ENCODE measurements around the gene ABHD6. TPM values are rescaled to one million over a fixed set of nuclear protein-coding genes. Genes with fewer than 3 reads are reported as not detected.

Gene ABHD6
- total RNA-seq, 4 donors from 2014 or later = 35.6 to 39.8 (median 38.2) TPM

DNA sequence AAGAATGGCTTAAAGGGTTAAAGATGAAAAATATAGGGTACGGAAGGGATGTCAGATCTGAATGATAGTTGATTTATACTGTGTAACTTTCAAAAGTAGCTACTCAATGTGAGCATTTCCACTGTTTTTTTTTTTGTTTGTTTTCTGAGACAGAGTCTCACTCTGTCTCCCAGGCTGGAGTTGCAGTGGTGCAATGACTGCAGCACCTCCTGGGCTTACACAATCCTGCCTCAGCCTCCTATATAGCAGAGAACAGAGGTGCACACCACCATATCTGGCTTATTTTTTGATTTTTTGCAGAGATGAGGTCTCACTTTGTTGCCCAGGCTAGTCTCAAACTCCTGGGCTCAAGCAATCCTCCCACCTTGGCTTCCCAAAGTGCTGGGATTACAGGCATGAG lies 85.2 kb downstream of the ABHD6 start:
- no peak overlapping the region for H3K27ac ChIP-seq
- no peak for TF ChIP-seq EP300 (IDR thresholded peaks at IDR 0.05)
- TF ChIP-seq, protein P1, sequence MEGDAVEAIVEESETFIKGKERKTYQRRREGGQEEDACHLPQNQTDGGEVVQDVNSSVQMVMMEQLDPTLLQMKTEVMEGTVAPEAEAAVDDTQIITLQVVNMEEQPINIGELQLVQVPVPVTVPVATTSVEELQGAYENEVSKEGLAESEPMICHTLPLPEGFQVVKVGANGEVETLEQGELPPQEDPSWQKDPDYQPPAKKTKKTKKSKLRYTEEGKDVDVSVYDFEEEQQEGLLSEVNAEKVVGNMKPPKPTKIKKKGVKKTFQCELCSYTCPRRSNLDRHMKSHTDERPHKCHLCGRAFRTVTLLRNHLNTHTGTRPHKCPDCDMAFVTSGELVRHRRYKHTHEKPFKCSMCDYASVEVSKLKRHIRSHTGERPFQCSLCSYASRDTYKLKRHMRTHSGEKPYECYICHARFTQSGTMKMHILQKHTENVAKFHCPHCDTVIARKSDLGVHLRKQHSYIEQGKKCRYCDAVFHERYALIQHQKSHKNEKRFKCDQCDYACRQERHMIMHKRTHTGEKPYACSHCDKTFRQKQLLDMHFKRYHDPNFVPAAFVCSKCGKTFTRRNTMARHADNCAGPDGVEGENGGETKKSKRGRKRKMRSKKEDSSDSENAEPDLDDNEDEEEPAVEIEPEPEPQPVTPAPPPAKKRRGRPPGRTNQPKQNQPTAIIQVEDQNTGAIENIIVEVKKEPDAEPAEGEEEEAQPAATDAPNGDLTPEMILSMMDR (IDR thresholded peaks at IDR 0.05) = no peak
- no peak for TF ChIP-seq POLR2AphosphoS5 (IDR thresholded peaks at IDR 0.05)
- TF ChIP-seq POLR2A (IDR thresholded peaks at IDR 0.05) = no peak
- WGBS = 76% methylated on average over 1 of the region's 1 CpG

DNA sequence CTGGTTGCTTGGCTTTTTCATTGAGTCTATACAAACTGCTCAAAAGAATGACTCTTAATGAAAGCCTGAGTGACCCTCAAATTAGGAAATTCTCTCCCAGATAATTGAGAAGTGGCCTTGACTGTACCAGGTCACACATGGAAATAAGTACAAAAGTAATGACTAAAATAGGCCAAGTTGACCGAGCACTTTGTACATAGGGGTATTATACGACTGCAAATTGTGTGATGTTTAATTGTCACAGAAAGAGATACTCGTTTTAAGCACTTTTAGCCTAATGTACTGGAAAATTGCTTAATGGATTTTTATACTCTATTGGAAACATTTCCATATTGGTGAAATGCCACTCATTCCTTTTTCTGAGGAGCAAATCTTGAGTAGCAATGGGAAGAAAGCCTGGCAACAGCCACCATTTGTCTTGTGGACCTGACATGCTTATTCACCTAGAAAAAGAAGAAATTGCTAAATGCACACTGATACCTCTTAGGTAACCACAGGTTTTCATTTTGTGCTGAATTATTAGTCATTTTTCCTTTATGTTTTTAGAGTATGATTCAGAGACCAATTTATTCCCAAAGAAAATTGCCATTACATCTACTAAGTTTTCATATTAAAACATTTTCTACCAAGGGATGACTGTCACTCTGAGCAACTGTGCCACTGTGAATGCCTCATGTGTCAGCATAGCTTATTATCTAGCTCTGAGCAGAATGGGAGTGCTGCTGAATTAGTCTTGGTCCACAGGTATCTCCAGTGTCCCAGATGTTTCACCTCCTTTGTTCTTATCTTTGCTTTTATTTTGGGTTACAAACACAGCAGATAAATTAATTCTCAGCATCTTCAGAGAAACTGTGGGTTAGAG lies 86.2 kb downstream of the ABHD6 start:
- Histone ChIP-seq H3K27ac (no peak overlapping the region), H3K4me3 (no peak overlapping the region), H3K27me3 (no peaks in the 10 kb centered on the region), H3K4me1 (peaks cover 12% of the 10 kb centered on the region), H3K9me3 (no peaks in the 10 kb centered on the region), H3K36me3 (peaks cover 13% of the 10 kb centered on the region)
- DNase-seq (ENCODE audit: low spot score in 2 of 2) = no peak
- TF ChIP-seq EP300 (IDR thresholded peaks at IDR 0.05) (no peak), POLR2AphosphoS5 (IDR thresholded peaks at IDR 0.05) (no peak), POLR2A (IDR thresholded peaks at IDR 0.05) (no peak)
- TF ChIP-seq, protein P1 (IDR thresholded peaks at IDR 0.05) = no peak
- WGBS = 92% methylated on average over 3 of the region's 3 CpGs

More for the DNA sequence above, 85.2 kb downstream of the ABHD6 start:
- Histone ChIP-seq H3K27me3 (no peaks in the 10 kb centered on the region), H3K36me3 (peaks cover 22% of the 10 kb centered on the region), H3K4me1 (peaks cover 12% of the 10 kb centered on the region), H3K4me3 (no peak overlapping the region), H3K9me3 (no peaks in the 10 kb centered on the region)
- no peak for DNase-seq (ENCODE audit: low spot score in 2 of 2)

DNA sequence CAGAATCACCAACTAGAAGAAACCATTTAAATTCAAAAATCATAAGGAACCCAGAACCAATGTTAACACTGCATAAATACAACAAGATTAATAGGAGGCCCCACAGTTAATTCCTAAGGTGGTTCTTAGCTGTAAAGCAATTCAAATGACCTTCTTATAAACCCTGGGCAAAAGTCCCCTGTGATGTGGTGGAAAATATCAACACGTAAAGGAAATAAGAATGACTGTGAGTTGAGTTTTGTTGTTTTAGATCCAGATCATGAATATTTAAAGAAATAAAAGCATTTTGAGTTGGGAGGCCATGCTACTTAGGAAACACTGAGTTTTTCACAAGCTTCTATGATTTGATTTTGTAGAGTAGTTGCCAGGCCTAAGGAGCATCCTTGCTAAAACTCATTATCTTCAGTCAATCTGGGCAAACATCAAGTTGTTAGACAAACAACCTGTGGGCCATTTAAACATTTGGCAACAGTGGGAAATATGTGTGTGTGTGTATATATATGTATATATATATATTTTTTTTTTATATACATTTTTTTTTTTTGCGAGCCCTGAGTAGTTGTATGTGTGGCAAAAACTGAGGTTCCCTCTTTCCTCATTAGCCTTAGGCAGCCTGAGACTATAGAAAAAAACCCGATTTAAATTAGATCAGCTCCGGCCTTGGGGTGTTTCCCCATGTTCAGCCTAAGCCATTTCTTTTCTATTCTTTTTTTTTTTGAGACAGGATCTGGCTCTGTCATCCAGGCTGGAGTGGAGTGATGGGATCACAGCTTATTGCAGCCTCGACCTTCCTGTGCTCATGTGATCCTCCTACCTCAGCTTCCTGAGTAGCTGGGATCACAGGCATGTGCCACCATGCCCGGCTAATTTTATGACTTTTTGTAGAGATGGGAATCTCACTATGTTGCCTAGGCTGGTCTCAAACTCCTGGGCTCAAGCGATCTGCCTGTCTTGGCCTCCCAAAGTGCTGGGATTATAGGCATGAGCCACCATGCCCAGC lies 87.1 kb downstream of the ABHD6 start:
- no peaks in the 10 kb centered on the region for H3K9me3 ChIP-seq
- H3K4me3 ChIP-seq = no peak overlapping the region
- H3K27ac ChIP-seq = no peak overlapping the region
- WGBS = 46% methylated on average over 7 of the region's 7 CpGs
- TF ChIP-seq POLR2AphosphoS5 (IDR thresholded peaks at IDR 0.05) = no peak
- TF ChIP-seq, protein P1 (IDR thresholded peaks at IDR 0.05) = no peak
- TF ChIP-seq POLR2A (IDR thresholded peaks at IDR 0.05) = no peak
- no peak for TF ChIP-seq EP300 (IDR thresholded peaks at IDR 0.05)
- H3K4me1 ChIP-seq = peaks cover 12% of the 10 kb centered on the region
- DNase-seq (ENCODE audit: low spot score in 2 of 2) = no peak
- H3K27me3 ChIP-seq = no peaks in the 10 kb centered on the region
- peaks cover 3% of the 10 kb centered on the region for H3K36me3 ChIP-seq

DNA sequence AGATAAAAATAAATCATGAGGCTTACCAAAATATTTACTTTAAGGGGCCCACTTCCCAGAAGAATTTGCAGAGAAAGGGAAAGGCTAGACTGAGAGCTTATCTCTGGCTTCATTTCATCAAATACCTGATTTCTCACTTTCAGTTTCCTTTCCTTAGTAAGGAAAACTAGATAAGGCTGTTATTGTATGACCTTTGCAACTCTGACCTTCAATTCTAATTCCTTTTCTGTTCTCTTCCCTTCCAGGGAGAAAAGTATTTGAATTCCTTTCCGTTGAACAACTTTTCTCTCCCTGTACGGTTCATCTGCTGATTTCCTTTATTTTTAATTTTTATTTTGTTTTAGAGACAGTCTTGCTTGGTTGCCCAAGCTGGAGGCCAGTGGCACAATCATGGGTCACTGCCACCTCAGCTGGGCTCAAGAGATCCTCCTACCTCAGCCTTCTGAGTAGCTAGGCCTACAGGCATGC lies 88.0 kb downstream of the ABHD6 start:
- Histone ChIP-seq H3K36me3 (no peaks in the 10 kb centered on the region), H3K9me3 (no peaks in the 10 kb centered on the region), H3K27ac (no peak overlapping the region), H3K4me1 (peaks cover 12% of the 10 kb centered on the region), H3K4me3 (no peak overlapping the region), H3K27me3 (no peaks in the 10 kb centered on the region)
- WGBS = 41% methylated on average over 2 of the region's 2 CpGs
- DNase-seq (ENCODE audit: low spot score in 2 of 2) = no peak
- TF ChIP-seq, protein P1 (IDR thresholded peaks at IDR 0.05) = no peak
- TF ChIP-seq POLR2A (IDR thresholded peaks at IDR 0.05) (no peak), EP300 (IDR thresholded peaks at IDR 0.05) (no peak), POLR2AphosphoS5 (IDR thresholded peaks at IDR 0.05) (no peak)
